Peyer's patch (tissue), 4 donors: ENCODE measurements around the gene AGPS. TPM values are rescaled to one million over a fixed set of nuclear protein-coding genes. Genes with fewer than 3 reads are reported as not detected.
"Not testable (repeated sequence)": the region's sequence is repeated elsewhere in the genome, so short reads cannot be mapped to it uniquely, and the experiment has no call there.

ENCODE experiments used
- DNase-seq, 3 donors: peaks; one replicate each; pipeline ENCODE4 v3.0.0-alpha.2; 2017 to 2019
- H3K27ac ChIP-seq, 4 donors: fragments of 200-600 bp; sonication (generic); one replicate each; pipeline ENCODE4 v1.5.1; 2016 to 2019
- H3K27me3 ChIP-seq, 2 donors: fragments of 200-600 bp; sonication (generic); one replicate each; pipeline ENCODE4 v1.5.1; 2019
- H3K36me3 ChIP-seq, 3 donors: fragments of 200-600 bp; sonication (generic); one replicate each; pipeline ENCODE4 v1.5.1; 2016 to 2019
- H3K4me1 ChIP-seq, 4 donors: fragments of 200-600 bp; sonication (generic); one replicate each; pipeline ENCODE4 v1.5.1; 2016 to 2019
- H3K4me3 ChIP-seq, 4 donors: fragments of 200-600 bp; sonication (generic); 1 replicate in 3 of 4; 2 replicates in 1 of 4; pipeline ENCODE4 v1.5.1; 2016 to 2019; ENCODE audit warnings: mild to moderate bottlenecking in 1 of 4
- H3K9me3 ChIP-seq, 4 donors: fragments of 200-600 bp; sonication (generic); one replicate each; pipeline ENCODE4 v1.5.1; 2016 to 2019; ENCODE audit warnings: mild to moderate bottlenecking in 1 of 4
- CTCF ChIP-seq, 6 experiments: fragments of 450-650 bp in 4 of 6; fragments of 200-600 bp in 2 of 6; sonication (generic) in 1 of 6; IDR thresholded peaks; one replicate each; pipeline ENCODE4 v1.5.1; 2017 to 2019; ENCODE audit warnings: antibody characterized with exemption in 6 of 6, mild to moderate bottlenecking in 3 of 6, moderate library complexity in 1 of 6
- POLR2A ChIP-seq, 2 donors: fragments of 450-650 bp; IDR thresholded peaks; one replicate each; pipeline ENCODE4 v1.5.1; 2017; ENCODE audit warnings: antibody characterized with exemption in 2 of 2, mild to moderate bottlenecking in 2 of 2, moderate library complexity in 2 of 2
- total RNA-seq, 4 donors: library from RNA; depleted of rRNA; stranded (reverse); fragments of >200 nt; gene quantifications; one replicate each; pipeline ENCODE4 v1.1.0, GENCODE V29; 2016

AGPS gene
- total RNA-seq, 4 donors from 2014 or later = 18.2 to 26.3 (median 21.0) TPM

- DNase-seq = no peak
- peaks cover 0 to 10% (median 0%) of the 10 kb centered on the region in 3 donors for H3K36me3 ChIP-seq
- H3K4me3 ChIP-seq = no peak overlapping the region
- no peaks in the 10 kb centered on the region for H3K27me3 ChIP-seq
- no peaks in the 10 kb centered on the region for H3K9me3 ChIP-seq
- TF ChIP-seq POLR2A (IDR thresholded peaks at IDR 0.05) (no peak), CTCF (IDR thresholded peaks at IDR 0.05) (no peak)
- H3K27ac ChIP-seq = no peak overlapping the region
- no peaks in the 10 kb centered on the region for H3K4me1 ChIP-seq
Observed at GRCh38 chr2:177484180-177484795, 91.7 kb downstream of the AGPS start.

GRCh38 chr2:177485657-177486056, 93.1 kb downstream of the AGPS start:
- not testable (repeated sequence) for DNase-seq, H3K9me3 ChIP-seq, H3K27ac ChIP-seq, H3K27me3 ChIP-seq, H3K4me3 ChIP-seq, H3K4me1 ChIP-seq
- H3K36me3 ChIP-seq = peaks cover 0 to 10% (median 0%) of the 10 kb centered on the region in 3 donors

GRCh38 chr2:177489719-177490301, 97.2 kb downstream of the AGPS start:
- Histone ChIP-seq H3K9me3 (no peaks in the 10 kb centered on the region), H3K4me1 (no peaks in the 10 kb centered on the region), H3K27ac (no peak overlapping the region), H3K4me3 (no peak overlapping the region), H3K36me3 (peaks cover 0 to 4% (median 0%) of the 10 kb centered on the region in 3 donors), H3K27me3 (no peaks in the 10 kb centered on the region)
- DNase-seq = no peak
- no peak for TF ChIP-seq POLR2A (IDR thresholded peaks at IDR 0.05)
- TF ChIP-seq CTCF (IDR thresholded peaks at IDR 0.05) = peak in 4 of 6 experiments; percentile 44 to 58 (median 51)

- Histone ChIP-seq H3K27ac (no peak overlapping the region), H3K4me3 (no peak overlapping the region), H3K27me3 (no peaks in the 10 kb centered on the region), H3K9me3 (no peaks in the 10 kb centered on the region), H3K4me1 (no peaks in the 10 kb centered on the region), H3K36me3 (peaks cover 0 to 3% (median 0%) of the 10 kb centered on the region in 3 donors)
- no peak for TF ChIP-seq CTCF (IDR thresholded peaks at IDR 0.05)
- no peak for TF ChIP-seq POLR2A (IDR thresholded peaks at IDR 0.05)
- DNase-seq = no peak
Observed at GRCh38 chr2:177495945-177496344, 103.4 kb downstream of the AGPS start.

GRCh38 chr2:177496921-177497320, 104.3 kb downstream of the AGPS start:
- peaks cover 0 to 3% (median 0%) of the 10 kb centered on the region in 3 donors for H3K36me3 ChIP-seq
- no peaks in the 10 kb centered on the region for H3K4me1 ChIP-seq
- no peaks in the 10 kb centered on the region for H3K27me3 ChIP-seq
- no peak overlapping the region for H3K4me3 ChIP-seq
- no peaks in the 10 kb centered on the region for H3K9me3 ChIP-seq
- TF ChIP-seq CTCF (IDR thresholded peaks at IDR 0.05) (no peak), POLR2A (IDR thresholded peaks at IDR 0.05) (no peak)
- DNase-seq = no peak
- no peak overlapping the region for H3K27ac ChIP-seq

GRCh38 chr2:177501186-177501585, 108.6 kb downstream of the AGPS start:
- Histone ChIP-seq H3K36me3 (no peaks in the 10 kb centered on the region), H3K27ac (no peak overlapping the region), H3K4me1 (no peaks in the 10 kb centered on the region), H3K27me3 (no peaks in the 10 kb centered on the region), H3K9me3 (no peaks in the 10 kb centered on the region), H3K4me3 (no peak overlapping the region)
- no peak for DNase-seq
- TF ChIP-seq CTCF (IDR thresholded peaks at IDR 0.05) (no peak), POLR2A (IDR thresholded peaks at IDR 0.05) (no peak)
